Activated CD8-positive, alpha-beta T cell treated with anti-CD3 and anti-CD28 coated beads for 36 hours (primary cell): Measurements from ENCODE around the gene ATP6AP2. TPM values are rescaled to one million over a fixed set of nuclear protein-coding genes. Genes with fewer than 3 reads are reported as not detected.
"Not testable (repeated sequence)": the region's sequence is repeated elsewhere in the genome, so short reads cannot be mapped to it uniquely, and the experiment has no call there.

Experiments used
- ATAC-seq: fragments of 200-7000 bp; cut with Tn5 transposase; one replicate; pipeline ENCODE4 v1.10.0; 2021; ENCODE audit warnings: mild to moderate bottlenecking, moderate library complexity
- CTCF ChIA-PET: fragments of 350-600 bp; sonication (Branson Sonifier 250); formaldehyde crosslinking; loops from one replicate; lab custom pipeline; 2021; ENCODE audit warnings: antibody characterized with exemption; lab: Charles Lee
- POLR2A ChIA-PET: fragments of 350-600 bp; sonication (Branson Sonifier 250); formaldehyde crosslinking; loops from one replicate; lab custom pipeline; 2021; ENCODE audit warnings: antibody characterized with exemption; lab: Charles Lee
- DNase-seq: peaks from one replicate; pipeline ENCODE4 v3.0.0-alpha.2; 2020
- H3K27ac Mint-ChIP-seq: one replicate; pipeline ENCODE4 v1.8.0; 2021; ENCODE audit warnings: mild to moderate bottlenecking, mixed read lengths
- H3K27me3 Mint-ChIP-seq: one replicate; pipeline ENCODE4 v1.8.0; 2021; ENCODE audit warnings: mixed read lengths
- H3K36me3 Mint-ChIP-seq: one replicate; pipeline ENCODE4 v1.8.0; 2021; ENCODE audit warnings: low read depth, mixed read lengths
- H3K4me1 Mint-ChIP-seq: one replicate; pipeline ENCODE4 v1.8.0; 2021; ENCODE audit warnings: low read depth, mixed read lengths
- H3K4me3 Mint-ChIP-seq: one replicate; pipeline ENCODE4 v1.8.0; 2021; ENCODE audit warnings: mild to moderate bottlenecking, moderate library complexity, mixed read lengths
- H3K9me3 Mint-ChIP-seq: one replicate; pipeline ENCODE4 v1.8.0; 2021; ENCODE audit warnings: mixed read lengths
- intact Hi-C: fragments of 100-400 bp; cut with micrococcal nuclease; formaldehyde crosslinking; loops from one replicate; pipeline ENCODE4 v1.10.0; 2022
- total RNA-seq, 2 experiments: library from RNA; stranded (reverse); gene quantifications; one replicate each; pipeline ENCODE4 v1.2.3, GENCODE V29; 2021
- TF ChIP-seq, protein P1 (sequence below): fragments of 200-600 bp; IDR thresholded peaks from one replicate; pipeline ENCODE4 v1.8.0; 2022; ENCODE audit warnings: antibody characterized with exemption, mild to moderate bottlenecking

ATP6AP2 gene
- total RNA-seq, 2 experiments from 2014 or later, result 42.9 to 45.5 TPM

DNA sequence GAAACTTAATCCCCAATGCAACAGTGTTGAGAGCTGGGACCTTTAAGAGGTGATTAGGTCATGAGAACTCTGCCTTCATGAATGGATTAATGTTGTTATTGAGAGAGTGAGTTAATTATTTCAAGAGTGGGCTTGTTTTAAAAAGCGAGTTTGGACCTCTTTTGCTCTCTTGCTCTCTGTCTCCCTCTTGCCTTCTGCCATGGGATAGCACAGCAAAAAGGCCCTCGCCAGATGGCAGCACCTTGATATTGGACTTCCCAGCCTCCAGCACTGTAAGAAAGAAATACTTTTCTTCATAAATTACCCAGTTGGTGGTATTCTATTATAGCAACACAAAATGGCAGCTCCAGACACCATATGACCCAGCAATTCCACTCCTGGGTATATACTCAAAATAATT lies 7.0 kb upstream of the ATP6AP2 start:
- DNase-seq (peak; percentile 39), ATAC-seq (peak; percentile 69)
- no peak overlapping the region for H3K27ac Mint-ChIP-seq
- POLR2A ChIA-PET, result no interaction called here
- intact Hi-C loops, result no loop called here
- TF ChIP-seq, protein P1, sequence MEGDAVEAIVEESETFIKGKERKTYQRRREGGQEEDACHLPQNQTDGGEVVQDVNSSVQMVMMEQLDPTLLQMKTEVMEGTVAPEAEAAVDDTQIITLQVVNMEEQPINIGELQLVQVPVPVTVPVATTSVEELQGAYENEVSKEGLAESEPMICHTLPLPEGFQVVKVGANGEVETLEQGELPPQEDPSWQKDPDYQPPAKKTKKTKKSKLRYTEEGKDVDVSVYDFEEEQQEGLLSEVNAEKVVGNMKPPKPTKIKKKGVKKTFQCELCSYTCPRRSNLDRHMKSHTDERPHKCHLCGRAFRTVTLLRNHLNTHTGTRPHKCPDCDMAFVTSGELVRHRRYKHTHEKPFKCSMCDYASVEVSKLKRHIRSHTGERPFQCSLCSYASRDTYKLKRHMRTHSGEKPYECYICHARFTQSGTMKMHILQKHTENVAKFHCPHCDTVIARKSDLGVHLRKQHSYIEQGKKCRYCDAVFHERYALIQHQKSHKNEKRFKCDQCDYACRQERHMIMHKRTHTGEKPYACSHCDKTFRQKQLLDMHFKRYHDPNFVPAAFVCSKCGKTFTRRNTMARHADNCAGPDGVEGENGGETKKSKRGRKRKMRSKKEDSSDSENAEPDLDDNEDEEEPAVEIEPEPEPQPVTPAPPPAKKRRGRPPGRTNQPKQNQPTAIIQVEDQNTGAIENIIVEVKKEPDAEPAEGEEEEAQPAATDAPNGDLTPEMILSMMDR, result peak; percentile 57
- CTCF ChIA-PET, result interaction anchor here (0.7 to 2.2 kb wide), 4 partner anchors 16 to 35 kb away, joined by 3 to 7 read pairs (median 6); no protein-coding TSS in a partner anchor
- no peaks in the 10 kb centered on the region for H3K9me3 Mint-ChIP-seq
- H3K36me3 Mint-ChIP-seq, result no peaks in the 10 kb centered on the region
- no peaks in the 10 kb centered on the region for H3K27me3 Mint-ChIP-seq
- H3K4me1 Mint-ChIP-seq, result peaks cover 14% of the 10 kb centered on the region
- H3K4me3 Mint-ChIP-seq, result no peak overlapping the region

DNA sequence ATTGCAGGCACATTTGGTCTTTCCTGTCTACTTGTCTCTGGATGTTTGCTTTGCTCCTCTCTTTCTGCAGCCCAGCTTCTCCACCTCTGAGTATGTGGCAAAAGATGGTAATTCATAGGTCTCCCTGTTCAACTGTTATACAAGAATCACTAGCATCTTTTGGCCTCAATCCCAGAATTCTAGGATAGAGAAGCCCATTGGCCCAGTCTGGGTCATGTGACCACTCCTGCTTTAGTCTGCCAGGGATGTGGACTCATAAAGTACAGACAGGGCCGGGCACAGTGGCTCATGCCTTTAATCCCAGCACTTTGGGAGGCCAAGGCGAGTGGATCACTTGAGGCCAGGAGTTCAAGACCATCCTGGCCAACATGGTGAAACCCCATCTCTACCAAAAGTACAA lies 5.4 kb upstream of the ATP6AP2 start:
- CTCF ChIA-PET, H3K36me3 Mint-ChIP-seq, POLR2A ChIA-PET, H3K4me3 Mint-ChIP-seq, intact Hi-C loops, DNase-seq, H3K27me3 Mint-ChIP-seq, H3K27ac Mint-ChIP-seq, ATAC-seq, H3K9me3 Mint-ChIP-seq: not testable (repeated sequence)
- H3K4me1 Mint-ChIP-seq, result peaks cover 15% of the 10 kb centered on the region

GRCh38 chrX:40576291-40576690 lies 4.5 kb upstream of the ATP6AP2 start:
- no peaks in the 10 kb centered on the region for H3K27me3 Mint-ChIP-seq
- no peaks in the 10 kb centered on the region for H3K36me3 Mint-ChIP-seq
- H3K27ac Mint-ChIP-seq, result no peak overlapping the region
- TF ChIP-seq, protein P1, result no peak
- H3K4me1 Mint-ChIP-seq, result peaks cover 7% of the 10 kb centered on the region
- POLR2A ChIA-PET, result no interaction called here
- H3K9me3 Mint-ChIP-seq, result no peaks in the 10 kb centered on the region
- no peak for DNase-seq
- intact Hi-C loops, result no loop called here
- H3K4me3 Mint-ChIP-seq, result no peak overlapping the region
- CTCF ChIA-PET, result no interaction called here
- ATAC-seq, result no peak

DNA sequence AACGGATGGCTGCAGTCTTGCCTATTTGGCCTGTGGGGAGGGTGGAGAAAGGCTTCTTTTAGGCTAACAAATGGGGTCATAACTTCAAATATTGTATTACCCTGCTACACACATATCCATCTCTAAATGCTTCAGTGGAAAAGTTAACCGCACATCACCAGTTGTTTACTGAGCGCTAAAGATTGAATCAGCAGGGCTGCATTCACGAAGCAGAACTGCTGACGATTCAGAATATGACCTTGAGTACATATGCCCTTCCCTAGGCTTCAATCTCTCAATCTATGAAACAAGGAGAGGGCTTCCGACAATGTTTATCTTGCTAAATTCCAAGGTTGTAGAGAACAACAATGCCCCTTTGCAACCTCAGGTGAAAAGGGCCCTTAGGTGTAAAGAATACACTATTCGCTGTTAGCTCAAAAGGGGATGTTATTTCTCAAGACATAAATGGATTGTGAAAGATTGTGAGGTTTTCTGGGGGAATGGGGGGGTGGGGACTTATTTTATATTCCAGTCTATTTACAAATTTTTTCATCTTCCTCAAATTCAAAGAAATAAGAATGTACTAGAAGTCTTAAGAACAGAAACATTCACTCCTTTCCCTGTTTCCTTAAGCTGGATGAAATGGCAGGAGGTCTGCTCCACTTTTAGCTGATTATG lies 2.6 kb upstream of the ATP6AP2 start:
- TF ChIP-seq, protein P1, result no peak
- DNase-seq, result no peak
- no peak overlapping the region for H3K27ac Mint-ChIP-seq
- intact Hi-C loops, result no loop called here
- no peaks in the 10 kb centered on the region for H3K36me3 Mint-ChIP-seq
- H3K4me3 Mint-ChIP-seq, result no peak overlapping the region
- POLR2A ChIA-PET, result no interaction called here
- peaks cover 17% of the 10 kb centered on the region for H3K4me1 Mint-ChIP-seq
- no peak for ATAC-seq
- CTCF ChIA-PET, result no interaction called here
- H3K9me3 Mint-ChIP-seq, result no peaks in the 10 kb centered on the region
- H3K27me3 Mint-ChIP-seq, result no peaks in the 10 kb centered on the region

- no peak for ATAC-seq
- peaks cover 24% of the 10 kb centered on the region for H3K4me1 Mint-ChIP-seq
- no peak overlapping the region for H3K4me3 Mint-ChIP-seq
- TF ChIP-seq, protein P1, result no peak
- no peak for DNase-seq
- no peaks in the 10 kb centered on the region for H3K9me3 Mint-ChIP-seq
- POLR2A ChIA-PET, result no interaction called here
- no peaks in the 10 kb centered on the region for H3K27me3 Mint-ChIP-seq
- H3K27ac Mint-ChIP-seq, result no peak overlapping the region
- CTCF ChIA-PET, result interaction anchor here (2.9 kb wide), 1 partner anchor 35 kb away, joined by 13 read pairs; no protein-coding TSS in a partner anchor
- H3K36me3 Mint-ChIP-seq, result no peaks in the 10 kb centered on the region
- intact Hi-C loops, result no loop called here
Observed at GRCh38 chrX:40579141-40579540, 1.6 kb upstream of the ATP6AP2 start.
